NCI-H146 (cell line): ENCODE measurements around the gene TIRAP.

Experiments
- DNase-seq: peaks from one replicate; lab custom pipeline; 2025; lab: John Stamatoyannopoulos, UW

Gene TIRAP

GRCh38 chr11:126327281-126328000 is 44.5 kb downstream of the TIRAP start:
- DNase-seq, result no peak

DNA sequence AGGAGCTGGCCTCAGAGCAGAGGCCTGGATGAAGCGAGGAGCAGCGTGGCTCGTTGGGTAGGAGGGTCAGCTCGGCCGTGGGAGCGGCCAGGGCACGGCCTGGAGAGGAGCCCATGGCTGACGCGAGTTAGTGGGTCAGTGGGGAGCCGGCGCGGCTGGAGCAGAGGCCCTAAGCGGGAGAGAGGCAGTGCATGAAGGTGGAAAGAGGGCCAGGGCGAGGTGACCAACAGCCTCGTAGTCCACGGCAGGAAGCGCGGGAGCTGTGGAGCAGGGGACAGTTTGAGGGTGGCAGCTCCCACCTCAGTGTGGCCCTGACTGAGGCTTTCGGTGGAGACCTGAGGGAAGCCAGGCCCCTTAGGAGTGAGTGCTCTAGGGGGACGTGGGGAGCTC is 45.1 kb downstream of the TIRAP start:
- no peak for DNase-seq

GRCh38 chr11:126328444-126328843 is 45.6 kb downstream of the TIRAP start:
- peak; percentile 11 for DNase-seq

DNA sequence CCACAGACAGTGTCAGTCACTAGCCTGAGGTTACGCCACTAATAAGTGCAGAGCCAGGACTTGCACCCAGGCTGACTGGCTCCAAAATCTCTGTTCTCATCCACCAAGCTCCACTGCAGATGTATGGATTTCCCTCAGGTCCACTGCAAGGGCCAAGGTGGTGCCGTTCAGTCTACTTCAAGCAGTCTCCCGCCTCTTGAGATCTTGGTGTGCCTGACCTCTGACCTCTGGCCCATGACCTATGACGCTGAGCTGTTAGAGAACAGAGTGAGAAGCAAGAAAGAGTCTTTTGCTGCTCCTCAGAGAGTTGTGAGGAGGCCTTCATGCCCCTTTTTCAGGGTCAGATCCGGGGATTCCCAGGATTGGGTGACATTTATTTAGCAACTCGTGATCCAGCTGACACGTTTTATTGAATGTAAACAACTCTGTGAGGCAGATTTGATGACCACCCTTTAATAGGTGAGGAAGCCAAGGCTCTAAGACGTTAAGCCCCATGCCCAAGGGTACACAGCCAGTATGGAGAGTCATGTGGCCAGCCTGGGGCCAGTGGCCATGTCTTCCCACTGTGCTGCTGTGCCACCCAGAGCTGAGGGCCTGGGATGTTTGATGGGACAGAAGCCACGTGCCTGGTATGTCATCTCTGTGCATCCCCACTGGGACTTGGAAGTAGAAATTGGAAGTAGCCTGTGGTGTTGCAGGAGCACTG is 46.2 kb downstream of the TIRAP start:
- DNase-seq, result no peak

DNA sequence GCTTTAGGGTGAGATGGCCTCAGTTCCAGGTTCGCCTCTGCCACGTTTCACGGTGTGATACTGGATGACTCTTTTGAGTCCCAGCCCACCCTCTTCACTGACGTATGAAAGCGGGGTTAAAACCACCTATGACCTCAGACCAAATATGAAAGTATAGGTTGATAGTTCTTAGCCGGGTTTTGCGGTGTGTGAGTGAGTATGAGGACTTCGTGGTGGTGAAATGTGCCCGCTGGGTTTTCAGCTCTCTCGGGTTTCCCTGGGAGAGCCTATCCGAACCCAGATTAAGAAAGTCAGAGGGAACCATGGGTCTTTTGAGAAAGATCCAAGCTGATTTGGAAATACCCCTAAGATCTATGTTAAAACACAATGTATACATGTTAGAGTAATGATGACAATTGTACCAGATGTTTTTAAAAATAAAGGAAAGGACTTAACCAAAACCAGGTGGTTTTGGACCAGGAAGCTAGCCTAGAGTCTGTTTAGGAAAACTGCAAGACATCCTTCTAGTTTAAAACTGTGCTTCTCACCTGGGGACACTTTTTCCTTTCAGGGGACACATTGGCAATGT is 46.8 kb downstream of the TIRAP start:
- DNase-seq, result no peak

GRCh38 chr11:126331286-126331685 is 48.4 kb downstream of the TIRAP start:
- no peak for DNase-seq

DNA sequence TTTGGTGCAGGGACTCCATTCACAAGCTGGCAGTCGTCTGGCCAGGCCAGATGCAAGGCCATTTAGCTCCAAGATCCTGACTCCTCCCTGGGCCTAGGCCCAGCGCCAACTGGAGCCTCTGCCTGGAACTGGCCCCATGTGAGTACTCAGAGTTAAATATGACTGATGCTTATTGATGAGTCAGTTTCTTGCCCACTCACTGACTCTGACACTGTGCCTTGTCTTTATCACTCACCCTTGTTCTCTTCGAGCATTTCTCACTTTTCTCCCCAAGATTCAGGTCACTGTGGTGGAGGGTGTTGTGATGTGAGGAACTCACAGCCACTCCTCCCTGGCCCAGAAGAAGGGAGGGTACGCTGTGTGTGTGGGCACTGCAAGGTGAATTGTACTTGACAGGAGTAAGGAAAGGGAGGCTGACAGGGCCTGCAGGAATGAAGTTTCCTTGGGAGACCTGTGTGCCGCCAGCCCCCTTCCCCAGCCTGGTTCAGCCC is 49.4 kb downstream of the TIRAP start:
- no peak for DNase-seq

- no peak for DNase-seq
Observed at GRCh38 chr11:126333142-126333541, 50.2 kb downstream of the TIRAP start.

- no peak for DNase-seq
Observed at GRCh38 chr11:126334659-126335462, 52.0 kb downstream of the TIRAP start.

DNA sequence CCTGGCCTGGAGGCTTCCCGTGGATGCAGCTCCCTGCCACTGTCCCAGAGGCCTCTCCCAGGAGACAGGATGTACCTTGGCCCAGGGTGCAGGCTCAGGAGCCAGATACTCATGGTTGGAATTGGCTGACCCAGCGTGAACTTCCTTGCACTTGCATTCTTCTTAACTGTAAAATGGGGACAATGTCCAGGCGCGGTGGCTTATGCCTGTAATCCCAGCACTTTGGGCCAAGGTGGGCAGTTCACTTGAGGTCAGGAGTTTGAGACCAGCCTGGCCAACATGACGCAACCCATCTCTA is 52.5 kb downstream of the TIRAP start:
- no peak for DNase-seq

- no peak for DNase-seq
Observed at GRCh38 chr11:126336138-126336541, 53.2 kb downstream of the TIRAP start.

- no peak for DNase-seq
Observed at GRCh38 chr11:126336671-126337101, 53.8 kb downstream of the TIRAP start.

DNA sequence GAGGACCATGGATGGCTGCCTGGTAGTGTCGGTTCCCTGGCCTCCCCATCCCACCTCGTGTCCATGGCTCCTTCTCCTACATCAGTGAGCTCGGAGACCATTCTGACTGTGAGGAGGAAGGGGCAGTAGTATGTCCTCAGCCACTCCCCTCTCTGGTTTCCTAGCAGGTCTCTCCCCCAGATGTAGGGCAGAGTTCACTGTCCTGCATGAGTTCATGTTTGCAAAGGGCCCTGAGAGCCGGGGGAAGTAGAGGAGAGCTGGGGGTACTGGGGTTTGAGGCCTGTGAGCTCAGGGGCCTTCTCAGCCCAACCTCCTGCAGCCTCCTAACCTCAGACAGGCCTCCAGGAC is 54.2 kb downstream of the TIRAP start:
- DNase-seq, result no peak

DNA sequence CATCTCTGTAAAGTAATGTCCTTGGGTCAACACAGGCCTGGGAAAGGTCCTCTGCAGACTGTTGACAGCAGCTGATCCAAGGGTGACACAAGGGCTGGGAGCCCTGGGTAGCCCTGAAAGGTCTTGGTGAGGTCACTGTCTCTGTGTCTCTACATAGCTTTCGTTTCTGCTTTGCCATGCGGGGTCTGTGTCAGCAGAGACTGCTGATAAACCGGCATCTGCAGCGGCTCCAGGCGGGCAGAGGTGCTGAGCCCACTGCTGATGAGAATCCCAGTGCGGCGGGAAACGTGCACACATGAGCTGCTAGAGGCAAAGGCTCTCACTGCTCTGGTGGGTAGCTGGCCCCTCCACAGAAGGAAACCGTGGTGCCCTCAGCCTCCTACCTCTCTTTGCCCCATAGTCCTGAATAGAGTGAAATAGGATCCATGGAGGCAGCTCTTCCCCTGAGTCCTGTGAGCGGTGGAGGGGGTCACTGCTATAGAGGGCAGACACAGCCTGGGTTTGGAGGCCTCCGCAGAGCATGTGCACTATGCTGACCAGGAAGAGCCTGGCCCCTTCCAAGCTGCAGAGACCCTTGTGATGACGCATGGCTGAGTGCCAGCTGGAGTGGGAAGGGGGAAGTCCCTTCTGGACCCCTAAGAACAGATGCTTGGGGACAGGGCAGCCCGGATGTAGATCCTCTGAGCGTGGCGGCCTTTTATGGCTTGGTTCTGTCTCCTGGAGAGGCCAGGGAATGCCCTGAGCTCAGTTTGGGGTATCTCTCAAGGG is 54.8 kb downstream of the TIRAP start:
- DNase-seq, result no peak

DNA sequence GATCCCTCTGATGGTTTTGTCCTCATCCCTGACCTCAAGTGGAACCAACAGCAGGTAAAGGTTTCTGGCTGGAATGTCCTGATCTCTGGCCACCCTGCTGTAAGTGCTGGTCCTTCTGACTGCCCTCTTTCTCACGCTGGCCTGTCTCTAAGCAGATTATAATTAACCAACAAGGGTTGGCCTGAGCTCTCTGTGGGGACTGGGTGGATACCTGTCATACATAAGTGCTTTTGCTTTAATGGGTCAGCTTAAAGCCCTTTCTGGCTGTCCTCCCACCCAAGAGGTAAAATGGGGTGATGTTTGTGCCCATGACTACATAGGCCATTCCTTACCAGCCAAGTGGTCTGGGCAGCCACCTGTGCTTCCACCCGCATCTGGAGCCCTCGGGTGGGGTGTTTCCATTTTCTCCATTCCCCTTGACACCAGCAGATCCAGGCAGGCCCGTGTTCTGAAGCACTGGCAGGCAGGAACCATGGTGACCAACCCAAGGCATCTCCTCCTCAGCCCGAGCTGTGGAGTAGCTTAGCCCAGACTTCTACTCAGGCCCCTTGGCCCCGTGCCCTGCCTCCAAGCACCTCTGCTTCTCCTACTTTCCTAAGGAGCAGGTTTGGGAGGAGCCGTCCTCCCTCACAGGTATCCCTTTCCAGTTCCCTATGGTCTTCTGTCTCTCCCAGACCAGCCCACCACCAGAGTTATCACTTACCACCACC is 55.6 kb downstream of the TIRAP start:
- DNase-seq, result no peak

GRCh38 chr11:126339073-126339862 is 56.4 kb downstream of the TIRAP start:
- DNase-seq, result no peak

DNA sequence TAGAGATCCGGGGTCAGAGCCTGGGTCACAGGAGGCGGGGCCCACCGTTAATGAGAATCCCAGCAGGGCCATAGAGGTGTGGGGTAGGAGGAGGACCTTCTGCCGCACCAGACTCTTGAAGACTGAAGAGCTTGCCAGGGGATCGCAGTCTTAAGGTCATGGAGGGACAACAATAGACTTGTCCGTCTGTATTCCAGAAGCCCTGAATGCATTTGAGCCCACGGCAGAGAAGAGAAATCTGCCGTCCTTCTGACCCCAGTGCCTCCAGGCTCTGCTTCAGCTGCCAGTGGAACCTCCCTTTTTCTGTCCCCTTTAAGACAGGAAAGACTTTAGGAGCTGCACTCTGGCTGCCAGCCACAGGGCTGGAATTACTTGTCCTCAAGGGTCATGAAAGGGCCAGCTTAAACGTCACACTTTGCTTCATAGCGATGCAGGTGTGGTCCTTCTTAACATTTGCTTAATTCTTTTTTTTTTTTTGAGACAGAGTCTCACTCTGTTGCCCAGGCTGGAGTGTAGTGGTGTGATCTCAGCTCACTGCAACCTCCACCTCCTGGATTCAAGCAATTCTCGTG is 57.1 kb downstream of the TIRAP start:
- DNase-seq, result no peak

DNA sequence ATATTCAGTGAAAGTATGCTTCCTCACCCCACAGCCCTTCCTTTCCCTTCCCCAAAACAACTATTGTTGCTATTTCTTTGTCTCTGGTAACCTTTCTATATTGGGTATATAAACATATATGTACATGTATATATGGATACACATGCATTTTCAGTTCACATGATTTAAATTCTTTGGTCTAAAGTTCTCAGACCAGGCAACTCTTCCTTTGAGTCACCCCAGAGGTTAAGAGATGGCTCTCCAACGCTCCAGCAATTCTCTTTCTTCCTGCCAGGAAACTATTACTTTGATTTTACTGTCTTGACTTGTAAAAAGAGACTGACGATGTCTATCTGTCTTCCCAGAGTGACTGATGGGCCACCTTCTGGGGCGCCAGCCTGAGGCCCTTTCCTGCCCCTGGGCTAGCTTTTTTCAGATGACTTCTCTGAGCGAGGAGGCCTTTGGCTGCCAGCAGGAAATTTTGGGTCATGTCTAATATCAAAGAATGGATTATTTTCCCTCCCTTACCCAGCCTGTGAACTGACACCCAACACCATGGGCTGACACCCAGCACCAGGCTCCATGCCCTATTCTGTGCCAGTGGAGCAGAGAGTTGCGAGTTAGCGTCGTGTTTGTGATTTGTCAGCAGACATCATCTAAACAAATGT is 58.2 kb downstream of the TIRAP start:
- no peak for DNase-seq

GRCh38 chr11:126341760-126342161 is 58.9 kb downstream of the TIRAP start:
- no peak for DNase-seq

GRCh38 chr11:126343051-126343450 is 60.2 kb downstream of the TIRAP start:
- DNase-seq, result no peak
